H1 (cell line): Measurements from ENCODE around the gene PKD1L1. TPM values are rescaled to one million over a fixed set of nuclear protein-coding genes. Genes with fewer than 3 reads are reported as not detected.

ENCODE experiments used
- CTCF ChIA-PET: fragments of 300-600 bp; sonication (Branson Sonifier 250); formaldehyde crosslinking; loops from one replicate; lab custom pipeline; 2021; ENCODE audit not compliant: partially characterized antibody; lab: Charles Lee
- POLR2A ChIA-PET: fragments of 300-600 bp; sonication (Branson Sonifier 250); formaldehyde crosslinking; loops from one replicate; lab custom pipeline; 2021; ENCODE audit warnings: inconsistent platforms; ENCODE audit not compliant: partially characterized antibody; lab: Charles Lee
- DNase-seq, 2 experiments: peaks; one replicate each; pipeline versions ENCODE4 v3.0.0 to v3.0.0-alpha.2; 2010 to 2022; ENCODE audit warnings: low spot score in 2 of 2, low read depth in 1 of 2, mixed read lengths in 1 of 2
- FAIRE-seq: peaks from 2 replicates; lab custom pipeline; 2011; peaks lifted over from hg19 to GRCh38; lab: Jason Lieb, UNC
- H2AFZ ChIP-seq: 2 replicates; pipeline ENCODE4 v1.8.1; 2012; ENCODE audit warnings: low read length, inconsistent platforms
- H2AK5ac ChIP-seq: 2 replicates; pipeline ENCODE4 v1.6.1; 2013; ENCODE audit warnings: low read depth, low read length
- H2BK120ac ChIP-seq: replicated peaks from 2 replicates; pipeline ENCODE3; 2013; ENCODE audit warnings: low read depth, low read length, inconsistent platforms
- H2BK12ac ChIP-seq: 2 replicates; pipeline ENCODE4 v1.6.1; 2013; ENCODE audit warnings: low read depth, low read length
- H2BK15ac ChIP-seq: 2 replicates; pipeline ENCODE4 v1.6.1; 2013; ENCODE audit warnings: low read length
- H2BK20ac ChIP-seq: 2 replicates; pipeline ENCODE4 v1.6.1; 2013; ENCODE audit warnings: low read length
- H2BK5ac ChIP-seq: 2 replicates; pipeline ENCODE4 v1.6.1; 2013; ENCODE audit warnings: low read depth, low read length
- H3K14ac ChIP-seq: 2 replicates; pipeline ENCODE4 v1.6.1; 2013; ENCODE audit warnings: inconsistent platforms; ENCODE audit not compliant: insufficient read length
- H3K18ac ChIP-seq: 2 replicates; pipeline ENCODE4 v1.6.1; 2013; ENCODE audit warnings: low read length; ENCODE audit errors: extremely low read depth
- H3K23ac ChIP-seq: 2 replicates; pipeline ENCODE4 v1.6.1; 2013; ENCODE audit warnings: inconsistent platforms; ENCODE audit not compliant: insufficient read length
- H3K23me2 ChIP-seq: 2 replicates; pipeline ENCODE4 v1.6.1; 2013; ENCODE audit warnings: low read depth, low read length
- H3K27ac ChIP-seq: 2 replicates; pipeline ENCODE4 v1.6.1; 2011; ENCODE audit warnings: low read depth, low read length, inconsistent platforms
- H3K27me3 ChIP-seq, 4 experiments: replicated peaks in 1 of 4; 1 replicate in 1 of 4; 2 replicates in 3 of 4; pipeline versions ENCODE4 v1.6.1 to v1.8.1; 2011 to 2013; ENCODE audit warnings: low read length in 3 of 4, mild to moderate bottlenecking in 3 of 4, inconsistent platforms in 2 of 4, mixed read lengths in 2 of 4, moderate library complexity in 1 of 4; ENCODE audit not compliant: control insufficient read depth in 3 of 4, insufficient read depth in 3 of 4; ENCODE audit errors: extremely low read depth in 1 of 4
- H3K36me3 ChIP-seq, 4 experiments: 2 replicates each; pipeline versions ENCODE4 v1.6.1 to v1.8.1; 2011 to 2013; ENCODE audit warnings: mild to moderate bottlenecking in 4 of 4, low read length in 3 of 4, moderate library complexity in 2 of 4, control low read depth in 1 of 4, inconsistent platforms in 1 of 4; ENCODE audit not compliant: insufficient read depth in 4 of 4, control insufficient read depth in 2 of 4
- H3K4ac ChIP-seq: replicated peaks from 2 replicates; pipeline ENCODE3; 2013; ENCODE audit warnings: low read length, low read depth, mixed read lengths, inconsistent platforms; ENCODE audit not compliant: insufficient read length
- H3K4me1 ChIP-seq, 4 experiments: replicated peaks in 1 of 4; 1 replicate in 1 of 4; 2 replicates in 3 of 4; pipeline versions ENCODE4 v1.6.1 to v1.8.1; 2011 to 2013; ENCODE audit warnings: low read length in 3 of 4, inconsistent platforms in 2 of 4, mixed read lengths in 1 of 4; ENCODE audit not compliant: insufficient read depth in 4 of 4, control insufficient read depth in 3 of 4
- H3K4me2 ChIP-seq, 2 experiments: 2 replicates each; pipeline versions ENCODE4 v1.6.1 to v1.8.1; 2011 to 2013; ENCODE audit warnings: low read depth in 2 of 2, low read length in 2 of 2, control low read depth in 1 of 2, inconsistent platforms in 1 of 2, mild to moderate bottlenecking in 1 of 2; ENCODE audit not compliant: insufficient read depth in 1 of 2
- H3K4me3 ChIP-seq, 4 experiments: fragments of 200-600, 300-600 bp in 1 of 4; sonication (generic), shearing (Covaris generic), sonication (Bioruptor Twin) in 1 of 4; 2 replicates each; pipeline versions ENCODE4 v1.5.1 to v1.8.1; 2011 to 2016; ENCODE audit warnings: low read length in 4 of 4, low read depth in 3 of 4, control low read depth in 2 of 4, inconsistent platforms in 2 of 4, mild to moderate bottlenecking in 2 of 4, mixed read lengths in 1 of 4, moderate library complexity in 1 of 4; ENCODE audit not compliant: insufficient read depth in 2 of 4; ENCODE audit errors: extremely low read depth in 1 of 4
- H3K56ac ChIP-seq: replicated peaks from 2 replicates; pipeline ENCODE3; 2013; ENCODE audit warnings: low read depth, mild to moderate bottlenecking, mixed read lengths, low read length, inconsistent platforms; ENCODE audit not compliant: insufficient read length
- H3K79me1 ChIP-seq: 2 replicates; pipeline ENCODE4 v1.6.1; 2013; ENCODE audit warnings: low read depth, low read length, control low read depth
- H3K79me2 ChIP-seq, 2 experiments: 2 replicates each; pipeline versions ENCODE4 v1.6.1 to v1.8.1; 2012 to 2013; ENCODE audit warnings: low read length in 2 of 2, mild to moderate bottlenecking in 2 of 2, inconsistent platforms in 1 of 2; ENCODE audit not compliant: insufficient read depth in 2 of 2, control insufficient read depth in 1 of 2
- H3K9ac ChIP-seq, 4 experiments: replicated peaks in 1 of 4; 1 replicate in 1 of 4; 2 replicates in 3 of 4; pipeline versions ENCODE4 v1.6.1 to v1.8.1; 2011 to 2013; ENCODE audit warnings: low read depth in 3 of 4, low read length in 3 of 4, control low read depth in 2 of 4, mild to moderate bottlenecking in 2 of 4, moderate library complexity in 2 of 4, inconsistent platforms in 1 of 4; ENCODE audit errors: extremely low read depth in 1 of 4
- H3K9me3 ChIP-seq, 2 experiments: 2 replicates each; pipeline versions ENCODE4 v1.6.1 to v1.8.1; 2012 to 2013; ENCODE audit warnings: mild to moderate bottlenecking in 2 of 2, moderate library complexity in 2 of 2, control low read depth in 1 of 2, inconsistent platforms in 1 of 2, low read depth in 1 of 2, low read length in 1 of 2, mixed read lengths in 1 of 2; ENCODE audit not compliant: insufficient read depth in 2 of 2
- H4K20me1 ChIP-seq, 2 experiments: replicated peaks in 1 of 2; 2 replicates each; pipeline versions ENCODE3 to v1.8.1; 2011 to 2013; ENCODE audit warnings: inconsistent platforms in 2 of 2, low read length in 2 of 2, mild to moderate bottlenecking in 1 of 2; ENCODE audit not compliant: insufficient read depth in 2 of 2, control insufficient read depth in 1 of 2
- H4K5ac ChIP-seq: 2 replicates; pipeline ENCODE4 v1.6.1; 2013; ENCODE audit warnings: low read length, low read depth, mixed read lengths, inconsistent platforms; ENCODE audit not compliant: insufficient read length
- H4K8ac ChIP-seq: 2 replicates; pipeline ENCODE4 v1.8.0; 2013; ENCODE audit warnings: mild to moderate bottlenecking, moderate library complexity, low read length, inconsistent platforms; ENCODE audit not compliant: insufficient read depth; ENCODE audit errors: extremely low read depth
- H4K91ac ChIP-seq: replicated peaks from 2 replicates; pipeline ENCODE3; 2013; ENCODE audit warnings: low read length, mixed read lengths, inconsistent platforms; ENCODE audit not compliant: insufficient read length
- ASH2L ChIP-seq: fragments of 200-600, 300-600 bp; sonication (generic); IDR thresholded peaks from one replicate; pipeline ENCODE4 v1.7.1; 2017; ENCODE audit warnings: low read length
- CHD2 ChIP-seq: IDR thresholded peaks from 2 replicates; pipeline ENCODE4 v1.6.1; 2012; ENCODE audit warnings: low read length, improper control_type of control experiment
- JUND ChIP-seq: IDR thresholded peaks from 2 replicates; pipeline ENCODE4 v1.6.1; 2011; ENCODE audit warnings: mild to moderate bottlenecking, improper control_type of control experiment, low read length
- MAFK ChIP-seq: IDR thresholded peaks from 2 replicates; pipeline ENCODE4 v1.6.1; 2012; ENCODE audit warnings: low read depth, mild to moderate bottlenecking, improper control_type of control experiment, low read length
- PHF8 ChIP-seq: fragments of 200-600 bp; sonication (generic); conservative IDR thresholded peaks from 2 replicates; pipeline ENCODE4 v1.7.1; 2012; ENCODE audit warnings: low read depth, mild to moderate bottlenecking, inconsistent platforms, low read length, moderate library complexity
- POLR2A ChIP-seq, 2 experiments: IDR thresholded peaks; 1 replicate in 1 of 2; 2 replicates in 1 of 2; pipeline ENCODE4 v1.6.1; 2011; ENCODE audit warnings: low read depth in 2 of 2, low read length in 2 of 2, mild to moderate bottlenecking in 2 of 2; ENCODE audit errors: control extremely low read depth in 1 of 2
- RXRA ChIP-seq: IDR thresholded peaks from 2 replicates; pipeline ENCODE4 v1.6.1; 2011; ENCODE audit warnings: low read depth, mild to moderate bottlenecking, low read length, moderate library complexity; ENCODE audit not compliant: insufficient read depth
- TAF7 ChIP-seq: optimal IDR thresholded peaks from 2 replicates; pipeline ENCODE3; 2011; ENCODE audit warnings: low read depth, mild to moderate bottlenecking, inconsistent platforms, low read length, moderate library complexity, borderline replicate concordance
- TCF12 ChIP-seq: IDR thresholded peaks from 2 replicates; pipeline ENCODE4 v1.6.1; 2011; ENCODE audit warnings: low read depth, mild to moderate bottlenecking, low read length
- WGBS, 2 experiments: shearing (Covaris generic) in 1 of 2; methylation state at CpG; one replicate each; pipeline versions ENCODE4 v1.1.6 to v1.1.7; 2013 to 2015; ENCODE audit warnings: low lambda C conversion rate in 2 of 2, mixed read lengths in 2 of 2, inconsistent platforms in 1 of 2, low coverage in 1 of 2, missing lambda C conversion rate in 1 of 2; ENCODE audit not compliant: insufficient replicate concordance in 2 of 2, insufficient coverage in 1 of 2, insufficient read length in 1 of 2; ENCODE audit errors: extremely low coverage in 1 of 2, missing lambda C conversion rate in 1 of 2; 5-methylcytosine and 5-hydroxymethylcytosine counted together
- polyA plus RNA-seq, 7 experiments: library from polyadenylated mRNA; depleted of rRNA in 3 of 7; stranded (reverse) in 5 of 7; unstranded in 2 of 7; fragments of >200 nt in 5 of 7; fragments of 200-250 nt in 2 of 7; gene quantifications; 1 replicate in 5 of 7; 2 replicates in 1 of 7; 4 replicates in 1 of 7; pipeline versions ENCODE4 v1.2.1 to v1.2.3, GENCODE V29; 2011 to 2013; ENCODE audit warnings: missing spikeins in 2 of 7, mixed read lengths in 2 of 7
- total RNA-seq: library from RNA; stranded (reverse); fragmentation: NEBNext Ultra II Directional; extraction: Animal tissue kit (Norgen Biotek cat#: 25700); gene quantifications from 2 replicates; pipeline ENCODE4 v1.2.1, GENCODE V29; 2021
- TF ChIP-seq, protein P1 (sequence below): IDR thresholded peaks from 2 replicates; pipeline ENCODE4 v1.6.1; 2012; ENCODE audit warnings: inconsistent platforms
- TF ChIP-seq, protein P2 (sequence below): IDR thresholded peaks from 2 replicates; pipeline ENCODE4 v1.6.1; 2012; ENCODE audit warnings: inconsistent platforms

Gene PKD1L1
- total and polyA plus RNA-seq, 2 of the 8 experiments (the other 6 are each of a cell fraction or from before 2014, with no cell fraction given), result 0.22 to 0.35 TPM

DNA sequence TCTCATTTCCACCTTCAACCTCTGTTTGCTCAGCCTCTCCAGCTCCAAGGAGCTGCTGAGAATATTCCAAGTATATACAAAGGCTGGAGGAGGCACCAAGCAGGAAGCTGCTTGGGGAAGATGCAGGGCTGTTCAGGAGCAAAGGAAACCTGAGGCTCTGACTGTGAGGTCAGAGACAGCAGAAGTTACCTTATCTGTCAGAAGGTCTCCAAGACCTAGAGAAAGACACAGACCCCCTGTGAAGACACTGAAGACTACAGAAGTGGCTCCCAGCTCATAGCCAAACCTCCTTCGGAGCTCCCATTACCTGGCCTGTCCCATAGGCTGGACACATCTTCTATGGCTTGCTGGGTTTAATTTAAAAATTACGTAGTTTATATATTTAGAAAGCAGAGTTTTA lies 53.2 kb downstream of the PKD1L1 start:
- H3K4me1 ChIP-seq, result peaks cover 2 to 11% (median 8%) of the 10 kb centered on the region in 4 experiments; a peak in 4 of 7 replicates
- no peak overlapping the region for H3K23ac ChIP-seq
- H3K36me3 ChIP-seq, result no peaks in the 10 kb centered on the region
- no peak overlapping the region for H2BK20ac ChIP-seq
- no peak overlapping the region for H3K4me3 ChIP-seq
- peaks cover 0 to 9% (median 1%) of the 10 kb centered on the region in 4 experiments; a peak in 3 of 7 replicates for H3K27me3 ChIP-seq
- H3K4ac ChIP-seq, result no peak overlapping the region
- no peak for FAIRE-seq
- H4K20me1 ChIP-seq, result no peaks in the 10 kb centered on the region
- no peak overlapping the region for H4K91ac ChIP-seq
- no peaks in the 10 kb centered on the region for H3K79me1 ChIP-seq
- no peak overlapping the region for H3K14ac ChIP-seq
- no peak overlapping the region for H3K18ac ChIP-seq
- no peaks in the 10 kb centered on the region for H3K9me3 ChIP-seq
- no peak overlapping the region for H3K56ac ChIP-seq
- H3K27ac ChIP-seq, result no peak overlapping the region
- no peak overlapping the region for H2BK15ac ChIP-seq
- H4K8ac ChIP-seq, result no peak overlapping the region
- H2BK120ac ChIP-seq, result no peak overlapping the region
- ChIA-PET POLR2A (no interaction called here), CTCF (interaction anchor here (0.6 to 4.4 kb wide), 13 partner anchors 10 to 527 kb away, joined by 3 to 24 read pairs (median 4); no protein-coding TSS in a partner anchor)
- H3K23me2 ChIP-seq, result no peaks in the 10 kb centered on the region
- H3K79me2 ChIP-seq, result no peaks in the 10 kb centered on the region
- no peak overlapping the region for H2AK5ac ChIP-seq
- no peak overlapping the region for H3K9ac ChIP-seq
- WGBS, 2 experiments, result 88% methylated on average over 2 of the region's 2 CpGs; no CpG with 5 or more reads in 1 of the 2 experiments
- H3K4me2 ChIP-seq, result no peak overlapping the region
- no peak overlapping the region for H4K5ac ChIP-seq
- no peak for TF ChIP-seq TAF7
- TF ChIP-seq CHD2, result no peak
- TF ChIP-seq MAFK, result no peak
- TF ChIP-seq JUND, result no peak
- TF ChIP-seq, protein P1, sequence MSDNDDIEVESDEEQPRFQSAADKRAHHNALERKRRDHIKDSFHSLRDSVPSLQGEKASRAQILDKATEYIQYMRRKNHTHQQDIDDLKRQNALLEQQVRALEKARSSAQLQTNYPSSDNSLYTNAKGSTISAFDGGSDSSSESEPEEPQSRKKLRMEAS, result no peak
- TF ChIP-seq TCF12, result no peak
- no peak for TF ChIP-seq ASH2L
- no peak for TF ChIP-seq RXRA
- no peak for TF ChIP-seq POLR2A (IDR thresholded peaks at IDR 0.05; ENCODE audit: control extremely low read depth in 1 of 2, low read depth in 2 of 2, low read length in 2 of 2)
- TF ChIP-seq, protein P2, sequence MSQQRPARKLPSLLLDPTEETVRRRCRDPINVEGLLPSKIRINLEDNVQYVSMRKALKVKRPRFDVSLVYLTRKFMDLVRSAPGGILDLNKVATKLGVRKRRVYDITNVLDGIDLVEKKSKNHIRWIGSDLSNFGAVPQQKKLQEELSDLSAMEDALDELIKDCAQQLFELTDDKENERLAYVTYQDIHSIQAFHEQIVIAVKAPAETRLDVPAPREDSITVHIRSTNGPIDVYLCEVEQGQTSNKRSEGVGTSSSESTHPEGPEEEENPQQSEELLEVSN, result no peak
- no peak for TF ChIP-seq PHF8
- no peak overlapping the region for H2BK12ac ChIP-seq
- H2BK5ac ChIP-seq, result no peak overlapping the region
- H2AFZ ChIP-seq, result no peak overlapping the region
- no peak for DNase-seq
